DMS53 (cell line): ENCODE results near the gene ABR.

ENCODE experiments used
- DNase-seq: peaks from one replicate; lab custom pipeline; 2025; lab: John Stamatoyannopoulos, UW

The ABR gene

GRCh38 chr17:1179818-1180742 is at the start of gene ABR:
Gene ABR, minus strand, starts transcription at chr17:1179981. Its CDS starts 254 bp downstream, at chr17:1179727.
- DNase-seq: no peak

- DNase-seq: peak; percentile 22
These were observed 49.6 kb upstream of the ABR start for GRCh38 chr17:1229349-1229899.

GRCh38 chr17:1228781-1229348 is 49.1 kb upstream of the ABR start:
- no peak for DNase-seq

GRCh38 chr17:1227917-1228780 is 48.4 kb upstream of the ABR start:
- DNase-seq: peak; percentile 11

GRCh38 chr17:1227365-1227764 is 47.6 kb upstream of the ABR start:
- no peak for DNase-seq

- no peak for DNase-seq
These were observed 46.5 kb upstream of the ABR start for GRCh38 chr17:1226308-1226707.

GRCh38 chr17:1224330-1224729 is 44.5 kb upstream of the ABR start:
- no peak for DNase-seq

- no peak for DNase-seq
These were observed 43.9 kb upstream of the ABR start for GRCh38 chr17:1223662-1224061.

GRCh38 chr17:1222321-1222720 is 42.5 kb upstream of the ABR start:
- DNase-seq: no peak

- no peak for DNase-seq
These were observed 41.4 kb upstream of the ABR start for GRCh38 chr17:1221209-1221608.

- no peak for DNase-seq
These were observed 40.6 kb upstream of the ABR start for GRCh38 chr17:1220346-1220745.

GRCh38 chr17:1217089-1217385 is 37.3 kb upstream of the ABR start:
- no peak for DNase-seq

- no peak for DNase-seq
These were observed 36.7 kb upstream of the ABR start for GRCh38 chr17:1216217-1217088.

GRCh38 chr17:1212946-1213345 is 33.2 kb upstream of the ABR start:
- no peak for DNase-seq

- no peak for DNase-seq
These were observed 31.5 kb upstream of the ABR start for GRCh38 chr17:1211287-1211686.

- no peak for DNase-seq
These were observed 29.2 kb upstream of the ABR start for GRCh38 chr17:1208966-1209365.

GRCh38 chr17:1206026-1206777 is 26.4 kb upstream of the ABR start:
- DNase-seq: no peak

GRCh38 chr17:1203967-1204291 is 24.1 kb upstream of the ABR start:
- no peak for DNase-seq

- DNase-seq: peak; percentile 19
These were observed 23.6 kb upstream of the ABR start for GRCh38 chr17:1203111-1203966.

- no peak for DNase-seq
These were observed 22.5 kb upstream of the ABR start for GRCh38 chr17:1202291-1202690.
